Activated B cell treated with CpG ODN at 0.5 μM for 24 hours (primary cell): Measurements from ENCODE around the gene PPP1R14B. TPM values are rescaled to one million over a fixed set of nuclear protein-coding genes. Genes with fewer than 3 reads are reported as not detected.

Experiments
- ATAC-seq: fragments of 200-7000 bp; cut with Tn5 transposase; one replicate; pipeline ENCODE4 v1.10.0; 2021; ENCODE audit warnings: low read depth, mild to moderate bottlenecking, moderate library complexity
- CTCF ChIA-PET: fragments of 350-600 bp; sonication (Branson Sonifier 250); formaldehyde crosslinking; loops from one replicate; lab custom pipeline; 2021; ENCODE audit warnings: antibody characterized with exemption; lab: Charles Lee
- POLR2A ChIA-PET: fragments of 350-600 bp; sonication (Branson Sonifier 250); formaldehyde crosslinking; loops from one replicate; lab custom pipeline; 2021; ENCODE audit warnings: antibody characterized with exemption; lab: Charles Lee
- DNase-seq: peaks from one replicate; pipeline ENCODE4 v3.0.0; 2022
- H3K27ac Mint-ChIP-seq: one replicate; pipeline ENCODE4 v1.8.0; 2020; ENCODE audit warnings: mixed read lengths
- H3K27me3 Mint-ChIP-seq: one replicate; pipeline ENCODE4 v1.8.0; 2021; ENCODE audit warnings: mixed read lengths
- H3K36me3 Mint-ChIP-seq: one replicate; pipeline ENCODE4 v1.8.0; 2021; ENCODE audit warnings: low read depth, mixed read lengths
- H3K4me1 Mint-ChIP-seq: one replicate; pipeline ENCODE4 v1.8.0; 2021; ENCODE audit warnings: mixed read lengths
- H3K4me3 Mint-ChIP-seq: one replicate; pipeline ENCODE4 v1.8.0; 2020; ENCODE audit warnings: mild to moderate bottlenecking, mixed read lengths
- H3K9me3 Mint-ChIP-seq: one replicate; pipeline ENCODE4 v1.8.0; 2020; ENCODE audit warnings: mixed read lengths
- CTCF ChIP-seq: fragments of 200-600 bp; IDR thresholded peaks from one replicate; pipeline ENCODE4 v1.8.0; 2022; ENCODE audit warnings: antibody characterized with exemption, mild to moderate bottlenecking
- intact Hi-C: fragments of 100-400 bp; cut with micrococcal nuclease; formaldehyde crosslinking; loops from one replicate; pipeline ENCODE4 v1.15.1; 2024
- total RNA-seq: library from RNA; stranded (reverse); gene quantifications from 2 replicates; pipeline ENCODE4 v1.2.3, GENCODE V29; 2022

PPP1R14B gene
- total RNA-seq, 1 donor from 2014 or later = 112 TPM

GRCh38 chr11:64252003-64252872, 5.5 kb upstream of the PPP1R14B start:
- Mint-ChIP-seq H3K4me3 (peak overlapping the region; percentile 85), H3K36me3 (peaks cover 4% of the 10 kb centered on the region), H3K4me1 (peaks cover 17% of the 10 kb centered on the region), H3K9me3 (no peaks in the 10 kb centered on the region), H3K27me3 (no peaks in the 10 kb centered on the region), H3K27ac (peak overlapping the region; percentile 25)
- no peak for TF ChIP-seq CTCF
- DNase-seq (no peak), ATAC-seq (no peak)
- POLR2A ChIA-PET = interaction anchor here (0.7 to 2.8 kb wide), 6 partner anchors 10 to 47 kb away, joined by 3 to 15 read pairs (median 6); partner anchors contain the start of gene FKBP2
- CTCF ChIA-PET = interaction anchor here (0.7 to 2.9 kb wide), 8 partner anchors 15 to 67 kb away, joined by 3 to 13 read pairs (median 3); partner anchors contain the start of gene ESRRA
- intact Hi-C loops = no loop called here

GRCh38 chr11:64251753-64252002, 4.9 kb upstream of the PPP1R14B start:
- Mint-ChIP-seq H3K27me3 (no peaks in the 10 kb centered on the region), H3K4me3 (peak overlapping the region; percentile 85), H3K9me3 (no peaks in the 10 kb centered on the region), H3K36me3 (peaks cover 4% of the 10 kb centered on the region), H3K4me1 (peaks cover 17% of the 10 kb centered on the region), H3K27ac (peak overlapping the region; percentile 25)
- DNase-seq (no peak), ATAC-seq (no peak)
- intact Hi-C loops = loop anchor here (1.0 kb wide), 6 partner anchors 10 to 104 kb away; partner anchors contain the start of genes BAD, FKBP2 and VEGFB
- ChIA-PET POLR2A (interaction anchor here (1.1 to 2.8 kb wide), 8 partner anchors 9 to 65 kb away, joined by 3 to 15 read pairs (median 8); partner anchors contain the start of genes FKBP2 and STIP1), CTCF (interaction anchor here (0.7 to 2.9 kb wide), 9 partner anchors 16 to 103 kb away, joined by 3 to 13 read pairs (median 3); partner anchors contain the start of gene ESRRA)
- TF ChIP-seq CTCF = no peak

- Mint-ChIP-seq H3K9me3 (no peaks in the 10 kb centered on the region), H3K27ac (peak within 1 kb of the TSS; percentile 25), H3K4me3 (peak within 1 kb of the TSS; percentile 85), H3K36me3 (peaks cover 2% of the 10 kb centered on the region), H3K27me3 (no peaks in the 10 kb centered on the region), H3K4me1 (peaks cover 17% of the 10 kb centered on the region)
- peak; percentile 72 for DNase-seq
- intact Hi-C loops = loop anchor here (1.0 kb wide), 6 partner anchors 10 to 104 kb away; partner anchors contain the start of genes BAD, FKBP2 and VEGFB
- TF ChIP-seq CTCF = no peak
- peak; percentile 65 for ATAC-seq
- CTCF ChIA-PET = interaction anchor here (0.8 to 2.9 kb wide), 8 partner anchors 10 to 104 kb away, joined by 3 to 13 read pairs (median 6); partner anchors contain the start of genes ESRRA and FKBP2
- POLR2A ChIA-PET = interaction anchor here (1.1 to 2.8 kb wide), 11 partner anchors 9 to 64 kb away, joined by 3 to 15 read pairs (median 8); partner anchors contain the start of genes ESRRA, FKBP2 and STIP1
These were observed 4.4 kb upstream of the PPP1R14B start, which contains the start of gene PLCB3 for GRCh38 chr11:64251016-64251752. Gene PLCB3, plus strand, starts transcription at chr11:64251530. Its CDS starts 120 bp downstream, at chr11:64251650.

DNA sequence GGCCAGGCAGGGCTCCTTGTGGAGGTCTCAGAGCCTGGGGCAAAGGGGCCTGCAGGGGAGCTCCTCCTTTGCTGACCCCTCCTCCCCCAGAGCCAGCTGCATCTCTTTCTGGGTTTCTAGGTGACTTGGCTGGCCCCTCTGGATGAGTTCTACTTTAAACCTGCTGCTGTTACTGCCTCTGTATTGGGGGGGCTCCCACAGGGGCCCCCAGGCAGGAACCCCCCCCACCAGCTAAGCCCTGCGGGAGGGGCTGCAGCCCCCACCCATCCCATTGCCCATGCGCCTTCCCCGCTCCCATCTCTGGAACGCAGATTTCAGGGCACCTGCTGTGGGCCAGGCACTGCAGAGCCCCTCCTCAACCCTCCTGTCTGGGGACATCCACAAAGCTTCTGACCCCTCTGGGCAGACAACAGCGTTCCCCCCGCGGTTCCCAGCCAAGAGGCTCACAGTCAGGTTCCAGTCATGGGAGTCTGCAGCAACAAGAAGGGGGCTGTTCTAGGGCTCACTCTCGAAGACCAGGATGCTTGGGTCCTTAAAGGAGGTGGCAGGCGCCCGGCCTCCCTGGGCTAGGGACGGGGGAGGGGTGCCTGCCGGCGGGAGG, 3.8 kb upstream of the PPP1R14B start:
- Mint-ChIP-seq H3K9me3 (no peaks in the 10 kb centered on the region), H3K4me3 (peak overlapping the region; percentile 81), H3K27ac (peak overlapping the region; percentile 24), H3K4me1 (peaks cover 22% of the 10 kb centered on the region), H3K27me3 (no peaks in the 10 kb centered on the region), H3K36me3 (peaks cover 6% of the 10 kb centered on the region)
- intact Hi-C loops = loop anchor here (1.0 kb wide), 6 partner anchors 9 to 105 kb away; partner anchors contain the start of genes BAD, FKBP2 and VEGFB
- POLR2A ChIA-PET = interaction anchor here (1.0 to 2.8 kb wide), 10 partner anchors 9 to 64 kb away, joined by 3 to 15 read pairs (median 6); partner anchors contain the start of genes DNAJC4, ESRRA, FKBP2 and STIP1
- CTCF ChIA-PET = interaction anchor here (1.2 to 2.9 kb wide), 11 partner anchors 8 to 105 kb away, joined by 3 to 14 read pairs (median 7); partner anchors contain the start of genes ESRRA, FERMT3 and FKBP2
- ATAC-seq (no peak), DNase-seq (no peak)
- TF ChIP-seq CTCF = no peak
